Muscle of back (tissue), 11 donors: Measurements from ENCODE around the gene SLC1A1. TPM values are rescaled to one million over a fixed set of nuclear protein-coding genes. Genes with fewer than 3 reads are reported as not detected.

ENCODE experiments used
- DNase-seq, 3 donors: peaks; one replicate each; pipeline versions ENCODE4 v3.0.0 to v3.0.0-alpha.2; 2013
- polyA plus RNA-seq, 10 donors: library from polyadenylated mRNA; unstranded; fragments of 120-200 nt; gene quantifications; one replicate each; pipeline ENCODE4 v1.2.1, GENCODE V29; 2013; ENCODE audit not compliant: insufficient read length in 10 of 10

The SLC1A1 gene
- polyA plus RNA-seq, 10 donors = 0.29 to 1.1 (median 0.78) TPM

- no peak for DNase-seq
These were observed 127.5 kb downstream of the SLC1A1 start for GRCh38 chr9:4617752-4618151.

GRCh38 chr9:4618700-4619099, 128.4 kb downstream of the SLC1A1 start:
- DNase-seq = no peak

GRCh38 chr9:4620057-4620765, 129.9 kb downstream of the SLC1A1 start:
- no peak for DNase-seq

GRCh38 chr9:4620881-4621555, 130.8 kb downstream of the SLC1A1 start:
- no peak for DNase-seq

GRCh38 chr9:4622016-4622415, 131.7 kb downstream of the SLC1A1 start:
- DNase-seq = no peak

GRCh38 chr9:4630836-4631235, 140.6 kb downstream of the SLC1A1 start:
- DNase-seq = no peak

Other genes starting within 250 kb of the SLC1A1 start
- gene GLIS3, start 190.4 kb upstream of the SLC1A1 start, polyA plus RNA-seq = 1 to 10 TPM in 1 of 10 donors, under 1 TPM in 9; 0.27 to 3.1 (median 0.73) TPM
- 1 to 10 TPM; 3.5 to 7.1 (median 4.4) TPM for gene PLPP6, start 171.8 kb downstream of the SLC1A1 start, polyA plus RNA-seq
- gene SPATA6L, start 176.0 kb downstream of the SLC1A1 start, polyA plus RNA-seq = 1 to 10 TPM in 1 of 10 donors, under 1 TPM in 9; 0.17 to 1.4 (median 0.52) TPM
- 10 to 100 TPM; 18.5 to 33.8 (median 24.5) TPM for gene CDC37L1, start 189.1 kb downstream of the SLC1A1 start, polyA plus RNA-seq